Liver (tissue), 3 donors: ENCODE results near the gene GADD45B.

Experiments used
- GABPA ChIP-seq, 2 donors: IDR thresholded peaks in 1 of 2; conservative IDR thresholded peaks in 1 of 2; 2 replicates each; pipeline ENCODE4 v1.6.1; 2016; ENCODE audit warnings: antibody characterized with exemption in 2 of 2, mild to moderate bottlenecking in 1 of 2, moderate library complexity in 1 of 2
- JUND ChIP-seq, 2 donors: IDR thresholded peaks; 2 replicates each; pipeline ENCODE4 v1.6.1; 2016; ENCODE audit warnings: antibody characterized with exemption in 2 of 2
- RAD21 ChIP-seq, 2 donors: IDR thresholded peaks; 2 replicates each; pipeline ENCODE4 v1.6.1; 2016; ENCODE audit warnings: antibody characterized with exemption in 2 of 2, mild to moderate bottlenecking in 2 of 2
- SP1 ChIP-seq: IDR thresholded peaks from 2 replicates; pipeline ENCODE4 v1.6.1; 2018; ENCODE audit warnings: antibody characterized with exemption, mild to moderate bottlenecking
- TAF1 ChIP-seq: conservative IDR thresholded peaks from 2 replicates; pipeline ENCODE4 v1.6.1; 2016; ENCODE audit warnings: antibody characterized with exemption, mild to moderate bottlenecking
- YY1 ChIP-seq: IDR thresholded peaks from 2 replicates; pipeline ENCODE4 v1.6.1; 2016; ENCODE audit warnings: antibody characterized with exemption, mild to moderate bottlenecking
- TF ChIP-seq, protein P1 (sequence below): fragments of 150-350 bp; IDR thresholded peaks from 2 replicates; pipeline ENCODE4 v1.5.1; 2017; ENCODE audit warnings: improper control_type of control experiment, low read depth, low read length; ENCODE audit not compliant: missing input control
- donor health status: healthy.
- donor health status: healthy.

- TF ChIP-seq GABPA (IDR thresholded peaks at IDR 0.05 in 1 of 2, conservative IDR thresholded peaks at IDR 0.05 in 1 of 2) (no peak), JUND (IDR thresholded peaks at IDR 0.05) (no peak), RAD21 (IDR thresholded peaks at IDR 0.05) (no peak), TAF1 (no peak), YY1 (no peak), SP1 (no peak)
- TF ChIP-seq, protein P1, sequence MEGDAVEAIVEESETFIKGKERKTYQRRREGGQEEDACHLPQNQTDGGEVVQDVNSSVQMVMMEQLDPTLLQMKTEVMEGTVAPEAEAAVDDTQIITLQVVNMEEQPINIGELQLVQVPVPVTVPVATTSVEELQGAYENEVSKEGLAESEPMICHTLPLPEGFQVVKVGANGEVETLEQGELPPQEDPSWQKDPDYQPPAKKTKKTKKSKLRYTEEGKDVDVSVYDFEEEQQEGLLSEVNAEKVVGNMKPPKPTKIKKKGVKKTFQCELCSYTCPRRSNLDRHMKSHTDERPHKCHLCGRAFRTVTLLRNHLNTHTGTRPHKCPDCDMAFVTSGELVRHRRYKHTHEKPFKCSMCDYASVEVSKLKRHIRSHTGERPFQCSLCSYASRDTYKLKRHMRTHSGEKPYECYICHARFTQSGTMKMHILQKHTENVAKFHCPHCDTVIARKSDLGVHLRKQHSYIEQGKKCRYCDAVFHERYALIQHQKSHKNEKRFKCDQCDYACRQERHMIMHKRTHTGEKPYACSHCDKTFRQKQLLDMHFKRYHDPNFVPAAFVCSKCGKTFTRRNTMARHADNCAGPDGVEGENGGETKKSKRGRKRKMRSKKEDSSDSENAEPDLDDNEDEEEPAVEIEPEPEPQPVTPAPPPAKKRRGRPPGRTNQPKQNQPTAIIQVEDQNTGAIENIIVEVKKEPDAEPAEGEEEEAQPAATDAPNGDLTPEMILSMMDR: no peak
Observed at GRCh38 chr19:2487090-2487489, 11.2 kb downstream of the GADD45B start.
